Measurements from ENCODE around the gene ALG12. TPM values are rescaled to one million over a fixed set of nuclear protein-coding genes. Genes with fewer than 3 reads are reported as not detected.

ALG12 gene
- total and polyA plus RNA-seq, 2 of the 13 experiments (the other 11 are each of a cell fraction or from before 2014, with no cell fraction given): 7.8 to 15.8 TPM

GRCh38 chr22:49951986-49952896 lies 34.0 kb upstream of the ALG12 start (continued):
- TF ChIP-seq ZNF891 (CRISPR knock-in tag; IDR thresholded peaks at IDR 0.05): peak; percentile 77; the same call in 1 of the 2 replicates
- no peak for TF ChIP-seq CCDC6 (CRISPR knock-in tag; IDR thresholded peaks at IDR 0.05)
- no peak for TF ChIP-seq ZNF281 (CRISPR knock-in tag; IDR thresholded peaks at IDR 0.05; ENCODE audit: borderline replicate concordance)
- no peak for TF ChIP-seq GTF3A (CRISPR knock-in tag; conservative IDR thresholded peaks at IDR 0.05)
- TF ChIP-seq ZBTB2 (CRISPR knock-in tag; IDR thresholded peaks at IDR 0.05; ENCODE audit: low read depth): no peak
- TF ChIP-seq PHF5A (CRISPR knock-in tag; IDR thresholded peaks at IDR 0.05; ENCODE audit: low read depth, unreplicated experiment): peak; percentile 58
- 0 out of 2 replicates have a peak, but pooled peaks have one; percentile 29 for TF ChIP-seq ZNF124 (CRISPR knock-in tag; IDR thresholded peaks at IDR 0.05)
- TF ChIP-seq, protein P1, sequence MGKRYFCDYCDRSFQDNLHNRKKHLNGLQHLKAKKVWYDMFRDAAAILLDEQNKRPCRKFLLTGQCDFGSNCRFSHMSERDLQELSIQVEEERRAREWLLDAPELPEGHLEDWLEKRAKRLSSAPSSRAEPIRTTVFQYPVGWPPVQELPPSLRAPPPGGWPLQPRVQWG (CRISPR knock-in tag; IDR thresholded peaks at IDR 0.05; ENCODE audit: borderline replicate concordance, low read depth): no peak
- no peak for TF ChIP-seq ZNF17 (CRISPR knock-in tag; IDR thresholded peaks at IDR 0.05)
- TF ChIP-seq, protein P2, sequence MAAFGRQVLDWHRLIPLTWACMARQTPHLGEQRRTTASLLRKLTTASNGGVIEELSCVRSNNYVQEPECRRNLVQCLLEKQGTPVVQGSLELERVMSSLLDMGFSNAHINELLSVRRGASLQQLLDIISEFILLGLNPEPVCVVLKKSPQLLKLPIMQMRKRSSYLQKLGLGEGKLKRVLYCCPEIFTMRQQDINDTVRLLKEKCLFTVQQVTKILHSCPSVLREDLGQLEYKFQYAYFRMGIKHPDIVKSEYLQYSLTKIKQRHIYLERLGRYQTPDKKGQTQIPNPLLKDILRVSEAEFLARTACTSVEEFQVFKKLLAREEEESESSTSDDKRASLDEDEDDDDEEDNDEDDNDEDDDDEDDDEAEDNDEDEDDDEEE (CRISPR knock-in tag; IDR thresholded peaks at IDR 0.05): no peak
- TF ChIP-seq ZNF510 (CRISPR knock-in tag; IDR thresholded peaks at IDR 0.05; ENCODE audit: low read depth): no peak
- no peak for TF ChIP-seq ZNF318 (CRISPR knock-in tag; IDR thresholded peaks at IDR 0.05)
- TF ChIP-seq ZNF605 (CRISPR knock-in tag; IDR thresholded peaks at IDR 0.05): 0 out of 2 replicates have a peak, but pooled peaks have one; percentile 52
